GM19452 (cell line): Measurements from ENCODE around the gene GRK5.

ENCODE experiments used
- ATAC-seq: cut with Tn5 transposase; IDR thresholded peaks from one replicate; pipeline ENCODE4 v1.9.1; 2021; ENCODE audit not compliant: unreplicated experiment

The GRK5 gene

GRCh38 chr10:119337796-119338432 lies 130.5 kb downstream of the GRK5 start:
- no peak for ATAC-seq

DNA sequence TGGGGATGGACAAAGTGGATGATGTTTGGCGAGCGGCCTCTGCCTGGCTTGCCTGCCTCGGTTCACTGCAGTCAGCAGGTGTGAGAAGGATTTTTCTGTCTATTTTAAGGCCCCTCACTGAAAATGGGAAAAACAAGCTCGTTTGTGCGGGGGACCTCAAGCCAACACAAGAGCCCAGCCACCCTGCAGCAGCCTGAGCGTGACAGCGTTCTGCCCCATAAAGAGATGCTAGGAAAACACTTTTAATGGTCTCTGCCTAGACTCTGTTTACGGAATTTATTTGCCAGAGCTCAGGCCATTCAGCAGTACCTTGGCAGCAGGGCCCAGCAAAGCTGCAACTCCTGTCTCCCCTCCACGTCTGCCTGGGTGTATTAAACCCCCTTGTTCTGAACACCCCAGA lies 131.7 kb downstream of the GRK5 start:
- ATAC-seq = no peak

GRCh38 chr10:119340893-119341458 lies 133.6 kb downstream of the GRK5 start:
- no peak for ATAC-seq

DNA sequence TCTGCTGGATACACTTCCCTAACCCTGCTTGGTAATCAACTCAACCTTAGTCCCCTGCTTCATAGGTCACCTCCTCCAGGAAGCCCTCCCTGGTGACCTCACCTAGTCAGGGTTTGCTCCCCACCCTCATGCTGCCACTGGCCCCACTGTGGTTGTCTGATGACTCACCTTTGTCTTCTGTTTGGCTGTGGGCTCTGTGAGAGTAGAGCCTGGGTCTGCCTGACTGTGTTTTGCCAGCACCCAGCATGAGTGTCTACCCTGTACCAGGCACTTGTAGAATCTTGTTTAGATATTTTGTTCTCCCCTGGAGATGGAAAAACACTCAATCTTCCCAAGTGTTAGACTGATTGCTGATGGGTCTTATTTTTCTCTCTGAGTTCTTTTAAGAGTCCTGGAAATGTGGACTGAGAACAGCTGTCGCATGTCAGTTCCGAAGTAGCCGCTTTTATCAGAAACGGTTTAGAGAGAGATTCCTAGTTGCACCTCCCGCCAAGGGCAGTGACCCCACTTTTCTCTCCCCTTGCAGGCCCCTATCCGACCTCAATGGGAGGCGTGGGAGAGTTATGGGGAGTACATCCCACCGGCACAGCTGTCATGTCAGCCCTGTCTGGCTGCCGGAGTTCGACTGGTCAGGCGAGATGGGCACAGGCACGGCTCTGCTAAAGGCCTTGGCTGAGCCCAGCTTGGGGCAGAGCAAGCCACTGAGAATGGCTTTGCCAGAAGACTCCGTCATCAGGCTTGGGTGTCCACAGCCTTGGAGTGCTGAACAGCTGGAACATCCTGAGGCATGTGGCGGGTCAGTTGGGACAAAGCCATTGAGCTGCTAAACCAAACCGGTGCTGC lies 134.3 kb downstream of the GRK5 start:
- no peak for ATAC-seq

GRCh38 chr10:119342335-119342734 lies 135.0 kb downstream of the GRK5 start:
- no peak for ATAC-seq

- ATAC-seq = no peak
Observed at GRCh38 chr10:119343011-119343601, 135.7 kb downstream of the GRK5 start.

GRCh38 chr10:119344381-119344780 lies 137.0 kb downstream of the GRK5 start:
- ATAC-seq = no peak

GRCh38 chr10:119346095-119346832 lies 138.9 kb downstream of the GRK5 start:
- ATAC-seq = no peak

GRCh38 chr10:119347181-119347974 lies 140.0 kb downstream of the GRK5 start:
- no peak for ATAC-seq

DNA sequence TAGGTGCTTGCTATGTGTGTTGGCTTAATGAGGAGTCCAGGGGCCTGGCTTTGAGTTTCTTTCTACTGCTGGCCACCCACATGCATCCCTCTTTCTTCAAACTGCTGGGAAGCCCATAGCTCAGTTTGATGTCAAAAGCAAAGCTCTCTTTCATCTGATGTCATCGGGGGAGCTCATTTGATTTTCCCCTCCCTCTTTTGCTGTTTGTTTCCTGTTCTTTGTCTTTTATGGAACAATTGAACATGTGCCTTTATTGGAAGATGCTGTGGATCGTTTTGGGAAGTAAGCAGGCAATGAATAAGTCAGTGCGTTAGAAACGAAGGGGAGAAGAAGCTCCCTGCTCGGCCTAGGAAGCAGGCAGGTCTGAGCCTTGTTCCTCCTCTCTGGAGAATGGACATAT lies 140.7 kb downstream of the GRK5 start:
- no peak for ATAC-seq

- no peak for ATAC-seq
Observed at GRCh38 chr10:119348516-119349240, 141.3 kb downstream of the GRK5 start.

- ATAC-seq = no peak
Observed at GRCh38 chr10:119349341-119349740, 142.0 kb downstream of the GRK5 start.

- ATAC-seq = no peak
Observed at GRCh38 chr10:119349937-119350501, 142.6 kb downstream of the GRK5 start.

GRCh38 chr10:119350502-119351097 lies 143.2 kb downstream of the GRK5 start:
- no peak for ATAC-seq

DNA sequence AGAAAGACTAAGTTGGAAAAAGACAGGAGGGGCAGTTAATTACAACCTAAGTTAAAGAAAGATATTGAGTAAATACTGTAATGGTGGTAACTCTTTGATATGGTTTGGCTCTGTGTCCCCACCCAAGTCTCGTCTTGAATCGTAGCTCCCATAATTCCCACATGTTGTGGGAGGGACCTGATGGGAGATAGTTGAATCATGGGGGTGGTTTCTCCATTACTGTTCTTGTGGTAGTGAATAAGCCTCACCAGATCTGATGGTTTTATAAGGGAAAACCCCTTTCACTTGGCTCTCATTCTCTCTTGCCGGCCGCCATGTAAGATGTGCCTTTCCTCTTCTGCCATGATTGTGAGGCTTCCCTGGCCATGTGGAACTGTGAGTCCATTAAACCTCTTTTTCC lies 143.8 kb downstream of the GRK5 start:
- no peak for ATAC-seq

DNA sequence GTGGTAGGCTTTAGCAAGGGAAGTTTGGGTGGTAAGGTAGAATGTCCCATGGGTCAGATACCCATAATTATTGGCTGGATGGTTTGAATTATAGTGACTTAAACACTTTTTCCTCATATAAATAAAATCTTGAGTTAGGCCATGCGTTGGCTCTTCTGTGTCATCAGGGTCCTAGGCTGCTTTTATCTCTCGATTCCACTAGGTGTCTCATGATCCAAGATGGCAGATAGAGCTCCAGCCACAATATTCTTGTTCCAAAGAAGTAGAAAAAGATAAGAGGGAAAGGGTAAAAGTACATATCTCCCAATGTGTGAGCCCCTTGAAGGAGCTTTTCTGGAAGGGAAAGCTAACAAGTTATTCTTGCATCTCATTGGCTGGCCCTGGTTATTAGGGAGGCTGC lies 144.7 kb downstream of the GRK5 start:
- ATAC-seq = no peak

DNA sequence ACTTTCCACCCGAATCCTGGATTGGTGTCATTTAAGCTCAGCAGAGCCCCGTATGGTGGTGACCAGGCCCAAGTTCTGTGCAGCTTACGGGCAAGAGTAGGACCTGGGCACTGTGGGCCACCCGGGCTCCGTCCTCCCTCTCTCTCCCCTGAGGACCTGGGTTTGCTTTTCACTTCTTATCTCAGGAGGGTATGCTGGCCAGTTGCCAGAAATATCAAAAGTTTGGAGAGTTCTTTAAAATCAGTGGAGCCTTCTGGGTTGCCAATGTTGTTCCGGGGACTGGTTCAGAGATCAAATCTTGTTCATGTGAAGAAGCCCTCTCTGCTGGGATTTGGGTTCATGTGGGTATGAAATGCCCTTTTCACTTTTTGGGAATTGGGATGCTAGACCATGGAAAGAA lies 145.4 kb downstream of the GRK5 start:
- no peak for ATAC-seq

DNA sequence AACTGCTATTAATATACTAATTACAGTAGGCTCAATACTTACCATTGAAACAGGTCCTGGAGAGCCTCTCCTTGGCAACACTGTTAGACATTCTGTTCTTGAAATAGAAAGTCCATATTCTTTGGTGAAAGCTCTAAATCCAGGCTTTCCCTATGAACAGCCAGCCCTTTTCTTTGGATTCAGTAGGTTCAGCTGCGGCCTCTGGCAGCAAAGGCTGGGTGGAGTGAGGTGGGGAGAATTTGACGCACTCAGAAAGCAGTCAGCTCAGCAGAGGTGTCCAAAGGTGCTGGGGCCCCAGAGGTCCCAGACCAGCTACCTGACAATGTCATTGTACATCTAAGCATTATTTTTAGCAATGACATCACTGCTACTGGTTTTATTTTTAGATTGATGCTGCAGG lies 146.1 kb downstream of the GRK5 start:
- no peak for ATAC-seq

- no peak for ATAC-seq
Observed at GRCh38 chr10:119355930-119356329, 148.6 kb downstream of the GRK5 start.
